GM19467 (cell line): ENCODE measurements around the gene DLG2.

ENCODE experiments used
- ATAC-seq: cut with Tn5 transposase; IDR thresholded peaks from one replicate; pipeline ENCODE4 v1.9.1; 2021; ENCODE audit warnings: mild to moderate bottlenecking, moderate library complexity; ENCODE audit not compliant: unreplicated experiment

Gene DLG2

DNA sequence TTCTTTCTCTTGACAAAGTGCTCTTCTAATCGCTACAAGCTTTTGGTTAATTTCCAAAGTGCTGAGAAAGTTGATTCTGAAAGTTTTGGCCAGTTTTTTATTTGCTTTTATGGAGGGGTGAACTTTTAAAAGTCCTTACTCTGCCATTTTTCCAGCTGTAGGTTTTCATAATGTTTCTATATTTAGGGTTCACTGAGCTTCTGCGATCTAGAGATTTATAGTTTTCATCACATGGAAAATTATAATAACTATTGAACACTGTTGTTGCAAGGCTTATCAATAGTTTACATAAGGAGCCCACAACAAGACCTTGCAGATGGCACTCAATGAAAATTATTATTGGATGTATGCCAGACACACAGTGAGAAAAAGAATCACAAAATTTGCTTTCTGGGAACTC is 55.1 kb downstream of the DLG2 start:
- no peak for ATAC-seq

DNA sequence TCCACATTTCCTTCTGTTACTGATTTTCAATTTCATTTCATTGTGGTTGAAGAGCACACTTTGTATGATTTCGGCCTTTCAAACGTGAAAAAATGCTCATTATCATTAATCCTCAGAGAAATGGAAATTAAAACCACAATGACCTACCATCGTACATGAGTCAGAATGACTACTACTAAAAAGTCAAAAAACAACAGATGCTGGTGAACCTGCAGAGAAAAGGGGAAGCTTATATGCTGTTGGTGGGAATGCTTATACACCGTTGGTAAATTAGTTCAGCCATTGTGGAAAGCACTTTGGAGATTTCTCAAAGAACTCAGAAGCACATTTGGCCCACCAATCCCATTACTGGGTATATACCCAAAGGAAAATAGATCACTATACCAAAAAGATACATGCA is 57.6 kb downstream of the DLG2 start:
- no peak for ATAC-seq

DNA sequence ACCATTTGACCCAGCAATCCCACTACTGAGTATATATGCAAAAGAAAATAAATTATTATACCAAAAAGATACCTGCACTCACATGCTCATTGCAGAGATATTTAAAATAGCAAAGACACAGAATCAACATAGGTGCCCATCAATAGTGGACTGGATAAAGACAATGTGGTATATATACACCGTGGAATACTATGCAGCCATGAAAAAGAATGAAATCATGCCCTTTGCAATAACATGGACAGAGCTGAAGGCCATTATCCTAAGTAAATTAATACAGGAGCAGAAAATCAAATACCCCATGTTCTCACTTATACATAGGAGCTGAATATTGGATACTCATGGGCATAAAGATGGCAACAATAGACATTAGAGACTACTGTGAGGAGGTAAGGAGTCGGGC is 68.7 kb downstream of the DLG2 start:
- ATAC-seq: no peak

DNA sequence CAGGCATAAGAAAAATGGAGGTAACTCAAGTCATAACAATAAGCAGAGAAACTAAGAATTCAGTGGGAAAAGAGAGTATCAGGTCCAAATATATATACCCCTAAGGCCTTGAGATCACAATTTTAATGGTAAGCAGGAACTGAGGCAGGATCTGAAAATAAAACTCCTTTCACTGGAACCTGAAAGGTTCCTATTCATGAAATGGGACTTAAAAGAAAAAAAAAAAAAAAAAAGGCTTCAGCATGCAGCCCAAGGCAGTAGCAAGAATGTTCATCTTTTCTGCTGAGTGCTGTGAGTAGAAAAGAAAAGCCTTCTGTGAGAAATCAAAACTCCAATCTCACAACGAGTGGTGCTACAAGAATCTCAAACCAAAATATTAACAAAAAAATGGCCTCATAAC is 75.3 kb downstream of the DLG2 start:
- no peak for ATAC-seq

DNA sequence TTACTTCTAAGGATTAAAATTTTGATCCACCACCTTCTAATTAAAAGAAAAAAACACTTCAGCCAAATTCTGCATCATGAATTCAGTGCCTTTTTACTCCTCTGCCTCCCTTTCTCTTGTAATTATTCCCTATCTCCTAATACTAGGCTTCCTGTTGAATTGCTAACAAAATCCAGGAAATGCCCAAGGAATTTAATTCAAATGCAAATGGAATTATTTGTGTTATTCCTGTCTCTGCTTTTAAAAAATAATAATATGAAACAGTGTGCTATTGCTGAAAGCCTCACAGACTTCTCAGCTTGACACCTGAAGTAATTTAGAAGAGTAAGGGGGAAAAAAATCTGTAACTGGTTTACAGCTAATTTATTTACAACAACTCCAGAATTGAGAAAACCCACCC is 85.5 kb downstream of the DLG2 start:
- ATAC-seq: no peak

DNA sequence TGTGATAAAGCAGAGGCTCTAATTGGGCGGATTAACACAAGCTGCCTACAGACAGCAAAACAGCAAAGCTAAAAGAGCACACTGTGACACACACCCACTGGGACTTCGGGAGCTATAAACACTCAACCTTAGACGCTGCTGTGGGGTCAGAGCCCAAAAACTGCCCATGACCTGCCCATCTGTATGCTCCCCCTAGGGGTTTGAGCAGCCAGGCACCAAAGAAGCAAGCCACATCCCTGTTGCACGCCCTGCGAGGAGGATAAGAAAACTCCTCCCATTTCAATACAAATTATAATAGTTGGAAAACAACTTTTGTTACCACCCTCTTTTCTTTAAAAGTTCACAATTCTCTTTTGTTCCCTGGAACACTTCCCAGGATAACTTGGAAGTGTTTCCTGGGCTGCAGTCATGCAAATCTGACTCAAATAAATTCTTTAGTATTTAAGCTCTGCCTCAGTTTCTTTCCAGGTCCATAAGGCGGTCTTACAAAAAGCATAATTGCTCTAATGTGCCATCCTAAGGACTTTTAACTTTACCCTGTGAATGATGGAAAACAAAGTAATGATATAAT is 86.4 kb downstream of the DLG2 start:
- no peak for ATAC-seq

DNA sequence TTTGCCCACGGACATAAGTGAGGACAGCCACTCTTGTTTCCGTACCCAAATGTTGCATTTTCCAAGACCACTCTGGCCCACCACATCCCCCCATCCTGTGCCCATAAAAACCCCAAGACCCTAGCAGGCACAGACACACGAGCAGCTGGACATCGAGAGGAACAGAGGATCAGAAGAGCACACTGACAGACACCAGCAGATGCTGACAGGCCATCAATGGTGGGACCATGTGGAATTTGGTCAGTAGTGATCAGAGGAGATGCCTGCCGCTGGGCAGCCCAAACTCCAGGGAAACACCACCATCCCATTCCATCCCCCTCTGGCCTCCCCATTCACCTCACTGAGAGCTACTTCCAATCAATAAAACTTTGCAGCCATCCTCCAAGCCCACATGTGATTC is 87.0 kb downstream of the DLG2 start:
- ATAC-seq: no peak

DNA sequence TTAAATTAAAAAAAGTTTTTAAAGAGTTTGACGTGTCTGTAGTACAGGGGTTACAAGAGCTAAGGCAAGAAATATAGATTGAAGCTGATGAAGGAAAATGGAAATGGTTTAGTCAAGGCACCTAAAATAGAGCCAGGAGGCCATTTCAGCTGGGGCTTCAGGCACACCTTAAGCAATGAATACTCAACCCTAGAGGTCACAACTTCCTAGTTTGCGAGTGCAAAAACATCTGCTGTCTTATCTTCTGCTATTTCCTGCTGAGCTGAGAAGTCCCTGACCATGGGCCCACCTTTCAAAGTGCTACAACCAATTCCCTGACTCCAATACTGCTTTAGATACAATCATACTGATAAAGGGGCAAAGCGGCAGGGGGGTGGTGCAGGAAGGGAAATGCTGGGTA is 87.4 kb downstream of the DLG2 start:
- ATAC-seq: no peak

DNA sequence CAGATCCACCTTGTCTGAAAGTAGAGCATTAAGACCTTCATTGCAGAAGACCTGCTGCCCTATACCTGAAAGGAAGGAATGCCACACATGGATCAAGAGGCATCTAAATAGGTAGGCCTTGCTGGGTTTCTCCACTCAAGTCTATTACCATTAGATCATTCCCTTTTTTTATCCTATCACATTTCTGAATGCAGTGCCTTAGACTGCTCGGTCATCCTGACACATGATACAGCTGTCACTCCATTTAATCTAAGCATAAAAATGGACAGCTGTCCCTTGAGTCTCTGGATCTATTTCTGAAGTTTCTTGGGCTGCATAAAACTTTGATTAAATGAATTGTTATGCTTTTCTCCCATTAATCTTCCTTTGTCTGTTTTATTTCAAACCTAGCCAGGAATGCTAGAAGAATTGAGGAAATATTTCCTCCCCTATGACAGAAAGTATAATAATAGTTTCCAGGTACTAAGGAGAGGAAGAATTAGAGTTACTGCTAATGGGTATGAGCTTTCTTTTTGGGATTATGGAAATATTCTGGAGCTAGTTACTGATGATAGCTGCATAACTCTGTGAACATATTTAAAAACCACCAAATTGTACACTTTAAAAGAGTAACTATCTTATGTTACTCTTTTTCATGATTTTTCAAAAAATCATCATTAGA is 88.0 kb downstream of the DLG2 start:
- no peak for ATAC-seq

DNA sequence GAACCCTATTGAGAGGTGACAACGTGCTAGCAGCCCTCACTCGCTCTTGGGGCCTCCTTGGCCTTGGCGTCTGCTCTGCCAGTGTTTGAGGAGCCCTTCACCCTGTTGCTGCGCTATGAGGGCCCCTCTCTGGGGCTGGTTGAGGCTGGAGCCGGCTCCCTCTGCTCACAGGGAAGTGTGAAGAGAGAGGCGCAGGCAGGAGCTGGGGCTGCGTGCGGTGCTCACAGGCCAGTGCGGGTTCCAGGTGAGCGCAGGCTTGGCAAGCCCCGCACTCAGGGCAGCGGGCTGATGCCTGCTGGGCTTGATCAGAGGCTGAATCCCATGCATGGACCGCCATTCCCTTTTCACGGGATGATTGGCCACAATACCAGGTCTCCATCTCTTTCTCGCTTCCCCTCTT is 90.7 kb downstream of the DLG2 start:
- no peak for ATAC-seq

DNA sequence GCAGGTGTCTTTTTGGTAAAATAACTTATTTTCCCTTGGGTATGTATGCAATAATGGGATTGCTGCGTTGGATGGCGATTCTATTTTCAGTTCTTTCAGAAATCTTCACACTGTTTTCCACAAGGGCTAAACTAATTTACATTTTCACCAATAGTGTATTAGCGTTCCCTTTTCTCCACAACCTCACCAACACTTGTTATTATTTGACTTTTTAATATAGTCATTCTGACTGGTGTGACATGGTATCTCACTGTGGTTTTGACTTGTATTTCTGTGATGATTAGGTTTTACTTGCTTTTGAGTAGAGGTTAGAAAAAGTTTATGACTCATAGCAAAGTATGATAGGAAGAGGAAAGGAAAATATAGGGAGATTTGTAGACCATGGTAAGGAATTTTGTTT is 92.3 kb downstream of the DLG2 start:
- ATAC-seq: no peak

DNA sequence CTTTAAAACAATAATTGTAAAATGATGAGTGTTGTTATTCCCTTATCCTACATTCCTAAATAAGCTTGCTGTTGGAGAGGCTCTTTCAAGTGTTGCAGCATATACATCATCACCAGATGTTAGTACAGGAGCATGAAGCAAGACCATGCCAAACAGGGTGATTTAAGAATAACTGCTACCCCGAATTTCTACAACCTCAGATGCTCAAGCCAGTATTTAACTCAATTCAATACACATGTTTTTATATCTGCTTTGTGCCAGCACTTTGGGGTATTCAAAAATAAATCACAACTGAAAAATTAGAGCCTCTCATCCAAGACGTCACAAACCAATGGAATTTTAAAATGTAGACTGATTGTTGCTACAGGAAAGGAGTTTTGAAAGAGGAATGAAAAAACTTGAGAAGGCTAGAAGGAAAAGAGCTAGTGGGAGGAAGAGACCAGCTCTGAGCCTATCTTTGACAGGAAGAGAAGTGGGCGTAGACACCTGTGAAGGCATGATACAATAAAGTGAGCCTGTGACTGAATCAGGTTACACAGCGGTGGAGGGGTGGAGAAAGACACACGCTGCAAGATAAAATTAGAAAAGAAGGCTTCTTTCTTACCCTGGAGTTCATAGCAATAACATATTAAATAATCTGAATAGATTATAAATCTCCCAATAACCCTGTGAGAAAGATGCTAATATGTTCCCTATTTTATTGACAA is 95.8 kb downstream of the DLG2 start:
- ATAC-seq: no peak

DNA sequence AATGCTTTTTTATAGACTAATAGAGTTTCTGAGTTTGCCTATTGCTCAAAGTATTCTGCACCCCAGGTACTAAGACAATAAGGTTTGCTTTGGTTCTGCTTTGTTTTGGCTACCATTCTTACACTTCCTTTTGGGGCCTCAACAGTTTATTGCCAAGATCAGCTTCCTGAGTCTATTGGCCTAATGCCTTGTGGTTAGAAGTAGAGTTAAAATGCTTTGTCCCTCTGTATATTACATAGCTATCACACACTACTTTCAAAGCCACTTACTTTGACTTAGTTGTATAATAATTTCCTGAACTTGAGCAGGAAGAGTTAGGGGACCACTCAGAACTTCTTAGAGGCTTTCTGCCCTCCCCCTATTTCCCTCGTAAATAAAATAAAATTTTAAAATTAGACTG is 96.5 kb downstream of the DLG2 start:
- no peak for ATAC-seq

DNA sequence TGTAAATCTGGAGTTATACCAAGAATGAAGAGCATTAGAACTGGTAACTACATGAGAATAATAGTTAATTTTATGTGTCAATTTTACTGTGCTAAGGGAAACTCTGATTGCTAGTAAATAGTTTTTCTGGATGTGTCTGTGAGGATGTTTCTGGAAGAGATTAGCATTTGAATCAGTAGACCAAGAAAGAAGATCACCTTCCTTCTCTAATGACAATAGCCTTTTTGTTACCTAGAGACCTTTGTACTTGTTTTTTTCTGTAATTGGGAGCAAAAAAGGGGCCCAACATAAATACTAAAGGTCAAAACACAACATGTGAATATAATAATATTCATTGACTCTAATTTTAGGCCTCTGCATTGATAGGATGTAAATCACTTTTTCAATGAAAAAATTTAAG is 100.6 kb downstream of the DLG2 start:
- no peak for ATAC-seq

DNA sequence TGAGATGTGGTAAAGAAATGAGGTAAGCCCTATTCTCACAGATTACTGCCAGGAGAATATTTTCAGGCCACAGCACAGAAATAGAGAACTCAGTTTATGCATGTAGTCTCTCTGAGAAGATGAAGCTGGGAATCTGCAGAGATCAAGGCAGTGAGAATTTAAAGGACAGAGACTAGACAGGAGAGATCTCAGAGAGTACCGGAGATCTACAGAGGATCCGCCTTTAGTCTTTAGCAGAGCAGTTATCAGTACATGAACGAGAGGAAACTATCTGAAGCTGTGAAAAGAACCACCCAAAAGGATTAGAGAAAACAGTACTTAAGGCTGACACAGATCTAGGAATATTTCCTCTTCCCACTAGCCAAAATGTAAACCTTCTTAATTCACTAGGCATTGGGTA is 101.5 kb downstream of the DLG2 start:
- no peak for ATAC-seq

DNA sequence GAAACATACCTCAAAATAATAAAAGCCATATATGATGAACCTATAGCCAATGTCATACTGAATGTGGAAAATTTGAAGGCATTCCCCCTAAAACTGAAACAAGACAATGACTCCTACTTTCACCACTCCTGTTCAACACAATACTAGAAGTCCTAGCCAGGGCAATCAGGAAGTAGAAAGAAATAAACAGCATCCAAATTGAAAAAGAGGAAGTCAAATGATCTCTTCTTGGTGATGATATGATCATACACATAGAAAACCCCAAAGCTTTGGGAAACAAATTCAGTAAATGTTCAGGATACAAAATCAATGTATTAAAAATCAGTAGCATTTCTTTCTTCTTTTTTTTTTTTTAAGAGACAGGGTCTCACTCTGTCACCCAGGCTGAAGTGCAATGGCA is 109.9 kb downstream of the DLG2 start:
- ATAC-seq: no peak

DNA sequence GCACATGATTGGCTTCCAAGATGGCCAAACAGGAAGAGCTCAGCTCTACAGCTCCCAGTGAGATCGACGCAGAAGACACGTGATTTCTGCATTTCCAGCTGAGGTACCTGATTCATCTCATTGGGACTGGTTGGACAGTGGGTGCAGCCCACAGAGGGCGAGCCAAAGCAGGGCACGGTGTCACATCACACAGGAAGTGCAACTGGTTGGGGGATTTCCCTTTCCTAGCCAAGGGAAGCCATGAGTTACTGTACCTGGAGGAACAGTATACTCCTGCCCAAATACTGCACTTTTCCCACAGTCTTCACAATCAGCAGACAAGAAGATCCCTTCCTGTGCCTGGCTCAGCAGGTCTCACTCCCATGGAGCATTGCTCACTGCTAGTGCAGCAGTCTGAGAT is 131.2 kb downstream of the DLG2 start:
- no peak for ATAC-seq

DNA sequence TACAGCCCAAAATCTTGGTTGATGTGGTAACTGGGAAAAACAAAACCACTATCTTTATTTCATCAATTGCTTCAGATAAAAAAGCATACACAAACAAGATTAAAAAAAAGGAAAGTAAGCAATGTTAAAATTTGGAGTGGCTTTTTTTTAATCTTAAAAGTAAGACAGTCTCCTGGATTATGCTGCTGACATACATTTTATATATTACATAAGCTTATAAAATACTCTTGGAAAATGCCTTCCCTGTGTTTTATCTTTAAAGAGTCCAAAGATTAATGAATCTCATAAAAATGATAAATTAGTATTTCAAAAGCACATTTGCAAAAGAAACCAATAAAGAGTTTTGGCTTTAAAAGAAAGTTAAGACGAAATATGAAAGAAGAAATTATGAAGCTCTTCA is 132.7 kb downstream of the DLG2 start:
- ATAC-seq: no peak

DNA sequence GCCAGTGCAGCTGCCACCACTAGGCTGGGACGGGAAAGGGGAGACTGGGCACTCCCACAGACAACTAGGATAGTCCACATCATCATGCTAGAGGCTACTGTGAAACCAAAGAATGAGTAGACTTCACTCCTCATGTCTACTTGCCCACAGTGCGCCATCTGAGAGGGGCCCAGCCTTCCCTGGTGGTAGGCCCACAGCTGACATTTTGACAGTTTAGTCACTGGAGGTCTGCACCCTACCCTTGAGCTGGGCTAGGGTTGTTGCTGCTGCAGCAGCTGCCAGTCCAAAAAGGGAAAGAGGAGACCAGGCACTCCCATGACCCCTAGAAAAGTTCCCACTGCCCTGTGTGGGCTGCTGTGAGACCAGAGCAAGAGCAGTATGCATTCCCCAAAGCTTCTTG is 141.2 kb downstream of the DLG2 start:
- ATAC-seq: no peak

DNA sequence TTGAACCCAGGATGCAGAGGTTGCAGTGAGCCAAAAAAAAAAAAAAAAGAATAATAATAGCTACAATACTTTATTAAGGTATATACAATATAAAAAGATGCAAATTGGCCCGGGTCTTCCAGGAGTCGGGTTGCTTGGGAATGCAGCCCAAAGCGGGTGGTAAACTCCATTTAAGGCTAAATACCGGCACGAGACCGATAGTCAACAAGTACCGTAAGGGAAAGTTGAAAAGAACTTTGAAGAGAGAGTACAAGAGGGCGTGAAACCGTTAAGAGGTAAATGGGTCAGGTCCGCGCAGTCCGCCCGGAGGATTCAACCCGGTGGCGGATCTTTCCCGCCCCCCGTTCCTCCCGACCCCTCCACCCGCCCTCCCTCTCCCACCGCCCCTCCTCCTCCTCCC is 143.3 kb downstream of the DLG2 start:
- no peak for ATAC-seq

DNA sequence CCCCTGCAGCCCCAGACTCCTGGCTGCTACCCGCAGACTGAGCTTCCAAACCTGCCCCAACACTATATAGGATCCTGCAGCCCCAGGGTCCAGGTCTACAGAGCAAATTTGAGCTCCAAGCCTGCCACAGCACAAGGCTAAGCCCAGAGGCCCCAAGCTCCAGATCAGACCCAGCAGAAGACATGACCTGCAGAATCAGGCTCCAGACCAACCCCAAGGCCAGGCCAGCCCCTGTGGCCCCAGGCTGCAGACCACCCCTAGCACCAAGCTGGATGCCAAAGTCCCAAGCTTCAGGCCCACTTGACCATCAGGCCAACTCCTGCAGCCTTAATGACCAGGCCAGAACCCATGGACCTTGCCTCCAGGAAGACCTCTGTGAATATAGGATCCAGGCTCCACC is 145.3 kb downstream of the DLG2 start:
- ATAC-seq: no peak

DNA sequence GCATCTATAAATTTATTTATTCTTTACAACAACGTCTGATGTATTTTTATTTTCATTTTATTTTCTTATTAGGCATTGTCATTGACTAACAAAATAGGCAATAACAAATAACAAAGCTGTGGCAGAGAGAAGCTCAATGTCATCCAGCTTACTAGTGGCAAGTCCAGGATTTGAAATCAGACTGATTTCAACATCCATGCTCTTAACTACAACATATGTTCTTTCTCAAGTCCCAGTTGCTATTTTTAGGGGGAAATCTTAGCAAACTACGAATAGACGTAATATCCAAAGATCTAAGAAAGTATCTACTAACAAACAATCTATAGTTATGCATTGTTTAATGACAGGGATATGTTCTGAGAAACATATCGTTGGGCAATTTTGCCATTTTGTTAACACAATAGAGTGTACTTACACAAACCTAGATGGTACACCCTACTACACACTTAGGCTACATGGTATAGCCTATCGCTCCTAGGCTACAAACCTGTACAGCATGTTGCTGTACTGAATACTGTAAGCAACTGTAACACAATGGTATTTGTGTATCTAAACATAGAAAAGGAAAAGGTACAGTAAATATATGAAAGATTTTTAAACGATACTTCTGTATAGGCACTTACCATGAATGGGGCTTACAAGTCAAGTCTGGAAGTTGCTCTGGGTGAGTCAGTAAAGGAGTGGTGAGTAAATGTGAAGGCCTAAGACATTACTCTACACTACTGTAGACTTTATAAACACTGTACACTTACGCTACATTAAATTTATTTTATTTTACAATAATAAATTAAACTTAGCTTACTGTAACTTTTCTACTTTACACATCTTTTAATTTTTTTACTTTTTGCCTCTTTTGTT is 151.3 kb downstream of the DLG2 start:
- no peak for ATAC-seq
